KBM-7 (cell line): ENCODE data around the gene CA5B.
A peak's percentile ranks its signal among the peaks of the same experiment; 100 is the strongest.
"Not testable (repeated sequence)": the region's sequence is repeated elsewhere in the genome, so short reads cannot be mapped to it uniquely, and the experiment has no call there.

Experiments
- DNase-seq: peaks from one replicate; pipeline ENCODE4 v3.0.0-alpha.2; 2015
- in situ Hi-C: fragments of 300-500 bp; cut with MboI; formaldehyde crosslinking; loops from 2 replicates; pipeline ENCODE4 v1.14.3; 2020; ENCODE audit warnings: low sequenced_read_pairs, low pct_unique_long_range_greater_than_20kb, mixed read lengths

Gene CA5B

GRCh38 chrX:15804563-15804962, 66.5 kb downstream of the CA5B start:
- peak; percentile 23 for DNase-seq
- in situ Hi-C loops, result no loop called here

- DNase-seq, result no peak
- in situ Hi-C loops, result no loop called here
Observed at GRCh38 chrX:15808254-15808653, 70.2 kb downstream of the CA5B start.

GRCh38 chrX:15812192-15812938, 74.3 kb downstream of the CA5B start:
- no peak for DNase-seq
- in situ Hi-C loops, result no loop called here

- DNase-seq, result no peak
- in situ Hi-C loops, result no loop called here
Observed at GRCh38 chrX:15813416-15813815, 75.3 kb downstream of the CA5B start.

- in situ Hi-C loops, result no loop called here
- DNase-seq, result no peak
Observed at GRCh38 chrX:15814771-15815365, 76.8 kb downstream of the CA5B start.

GRCh38 chrX:15815779-15816437, 77.8 kb downstream of the CA5B start:
- in situ Hi-C loops, result no loop called here
- peak; percentile 80 for DNase-seq

GRCh38 chrX:15816438-15816809, 78.4 kb downstream of the CA5B start:
- in situ Hi-C loops, result no loop called here
- no peak for DNase-seq

- peak; percentile 69 for DNase-seq
- in situ Hi-C loops, result no loop called here
Observed at GRCh38 chrX:15816886-15817285, 78.8 kb downstream of the CA5B start.

GRCh38 chrX:15820106-15821073, 82.3 kb downstream of the CA5B start:
- in situ Hi-C loops, result no loop called here
- no peak for DNase-seq

GRCh38 chrX:15822922-15823321, 84.9 kb downstream of the CA5B start:
- no peak for DNase-seq
- in situ Hi-C loops, result no loop called here

- in situ Hi-C loops, result no loop called here
- no peak for DNase-seq
Observed at GRCh38 chrX:15825936-15826335, 87.9 kb downstream of the CA5B start.

GRCh38 chrX:15829217-15829616, 91.1 kb downstream of the CA5B start:
- in situ Hi-C loops, result no loop called here
- no peak for DNase-seq

- in situ Hi-C loops, DNase-seq: not testable (repeated sequence)
Observed at GRCh38 chrX:15831347-15831746, 93.3 kb downstream of the CA5B start.

- peak; percentile 64 for DNase-seq
- in situ Hi-C loops, result no loop called here
Observed at GRCh38 chrX:15834053-15834452, 96.0 kb downstream of the CA5B start.

GRCh38 chrX:15834827-15835595, 96.9 kb downstream of the CA5B start:
- in situ Hi-C loops, result no loop called here
- DNase-seq, result no peak
